ENCODE results near the gene IRF2.

IRF2 gene

DNA sequence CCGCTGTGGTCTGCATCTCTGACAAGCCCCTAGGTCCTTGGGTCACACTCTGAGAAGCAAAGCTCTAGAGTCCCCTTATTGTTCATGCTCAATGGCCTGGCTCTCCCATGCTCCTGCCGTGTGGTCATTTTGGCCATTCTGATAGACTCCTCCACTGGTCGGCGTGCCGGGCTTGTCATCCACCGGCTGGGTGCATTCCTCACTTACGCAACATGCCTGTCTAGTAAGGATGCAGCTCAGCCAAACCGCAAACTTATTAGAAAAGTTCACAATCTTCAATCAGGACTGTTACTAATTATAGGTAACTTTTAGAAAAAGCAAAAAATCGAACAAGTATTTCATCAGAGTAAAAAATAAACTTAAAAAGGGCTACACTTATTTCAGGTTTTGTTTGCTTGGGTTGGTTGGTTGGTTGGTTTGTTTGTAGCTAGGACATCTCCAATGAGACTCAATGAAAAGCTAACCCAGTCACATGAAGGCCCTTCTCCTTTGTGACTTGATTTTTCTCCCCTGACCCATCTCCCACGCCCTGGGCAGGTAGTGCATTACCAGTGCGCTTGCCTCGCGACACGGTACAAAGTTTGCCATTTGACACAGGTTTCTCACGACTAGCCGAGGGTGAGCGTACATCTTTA is 41.0 kb downstream of the IRF2 start:
- peak in 3 of 58 donors; percentile 4 to 18 (median 4) for DNase-seq

DNA sequence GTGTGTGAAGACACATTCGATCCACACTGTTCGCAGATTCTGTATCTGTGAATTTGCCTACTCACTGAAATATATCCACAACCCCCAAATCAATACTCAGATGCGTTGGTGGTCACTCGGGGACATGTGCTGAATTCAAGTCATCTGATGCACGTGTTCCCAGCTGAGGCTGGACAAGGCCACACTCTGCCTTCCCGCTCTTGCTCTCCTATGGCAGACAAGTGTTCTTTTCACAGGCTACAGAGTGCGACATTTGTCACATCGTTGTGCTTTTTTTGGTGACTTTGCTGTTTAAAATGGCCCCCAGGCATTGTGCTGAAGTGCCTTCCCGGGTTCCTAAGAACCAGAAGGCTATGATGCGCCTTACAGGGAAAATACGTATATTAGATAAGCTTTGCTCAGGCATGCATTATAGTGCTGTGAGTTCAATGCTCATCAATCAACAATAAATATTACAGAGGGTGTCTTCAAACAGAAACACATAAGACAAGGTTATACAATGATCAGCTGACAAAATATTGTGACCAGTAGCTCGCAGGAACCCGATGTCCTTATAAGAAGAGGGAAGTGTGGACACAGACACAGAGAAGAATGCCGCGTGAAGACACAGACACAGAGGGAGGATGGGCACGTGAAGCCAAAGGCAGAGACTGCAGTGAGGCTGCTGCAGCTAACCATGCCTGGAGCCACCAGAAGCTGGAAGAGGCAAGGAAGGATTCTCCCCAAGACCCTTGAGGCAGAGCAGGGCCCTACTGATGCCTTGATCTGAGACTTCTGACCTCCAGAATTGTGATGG is 42.0 kb downstream of the IRF2 start:
- peak in 9 of 58 donors; percentile 8 to 53 (median 35) for DNase-seq

DNA sequence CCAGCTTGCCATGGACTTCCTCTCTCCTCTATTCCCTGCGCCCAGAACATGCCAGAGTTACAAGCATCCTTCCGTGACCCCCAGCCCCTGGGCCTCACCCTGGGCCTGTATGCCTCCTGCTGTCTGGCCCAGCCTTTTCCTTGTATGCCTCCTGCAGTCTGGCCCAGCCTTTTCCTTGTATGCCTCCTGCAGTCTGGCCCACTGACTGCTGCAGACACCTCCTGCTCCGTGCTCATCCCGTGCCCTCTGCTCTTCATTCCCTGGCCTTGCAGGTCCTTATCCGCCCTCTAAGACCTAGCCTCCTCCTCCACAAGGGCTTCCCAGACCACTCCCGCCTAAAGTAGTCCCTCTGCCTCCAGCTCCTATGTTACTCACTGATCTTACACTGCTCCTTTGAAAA is 44.2 kb downstream of the IRF2 start:
- DNase-seq = no peak

DNA sequence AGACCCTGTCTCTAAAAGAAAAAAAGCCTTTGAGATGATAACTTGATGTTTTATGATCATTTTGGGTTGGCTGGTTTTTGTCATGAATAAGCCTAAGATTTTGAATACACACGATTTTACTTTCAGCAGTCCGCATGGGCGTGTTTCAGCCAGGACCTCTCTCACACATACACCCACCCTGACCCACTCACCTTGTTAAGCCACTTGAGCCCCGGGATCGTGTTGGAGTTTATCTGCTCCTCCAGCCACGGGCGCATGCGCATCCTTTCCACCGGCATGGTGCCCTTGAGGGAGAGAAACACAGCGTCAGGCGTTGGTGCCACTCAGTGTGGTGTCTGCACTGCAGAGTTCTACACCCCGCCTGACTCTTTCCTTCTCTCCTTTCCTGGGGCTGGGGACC is 45.6 kb downstream of the IRF2 start:
- DNase-seq = no peak

DNA sequence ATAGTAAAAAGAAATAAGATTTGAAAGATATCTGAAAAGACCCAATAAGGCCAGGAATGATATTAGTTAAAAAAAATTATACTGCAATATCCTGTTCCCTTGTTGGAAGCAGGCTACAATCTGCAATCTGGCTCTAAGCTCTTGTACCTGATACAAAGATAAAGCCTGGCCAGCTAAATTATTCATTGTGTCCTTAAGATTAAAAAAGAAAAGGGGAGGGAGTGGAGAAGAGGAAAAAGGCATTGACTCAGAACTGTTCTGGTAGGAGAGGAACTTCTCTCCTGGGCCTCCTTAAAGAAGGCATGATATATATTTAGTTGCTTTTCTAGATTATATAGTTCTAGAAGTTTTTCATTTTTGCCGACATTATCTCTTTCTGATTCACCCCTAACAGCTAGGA is 46.7 kb downstream of the IRF2 start:
- no peak for DNase-seq

DNA sequence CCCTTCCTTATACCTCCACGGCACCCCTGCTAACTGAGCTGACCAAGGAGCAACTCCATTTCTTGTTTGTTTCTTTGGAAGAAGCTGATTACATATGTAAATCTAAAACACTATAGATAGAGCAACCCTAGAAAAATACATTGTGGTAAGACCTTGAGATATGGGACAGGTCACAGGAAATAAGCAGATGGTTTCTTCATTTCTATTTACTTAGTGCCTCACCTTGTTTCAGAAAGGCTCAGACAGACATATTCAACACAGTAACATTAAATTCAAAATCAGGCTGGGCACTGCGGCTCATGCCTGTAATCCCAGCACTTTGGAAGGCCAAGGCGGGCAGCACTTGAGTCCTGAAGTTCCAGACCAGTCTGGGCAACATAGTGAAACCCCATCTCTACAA is 47.3 kb downstream of the IRF2 start:
- DNase-seq = no peak

DNA sequence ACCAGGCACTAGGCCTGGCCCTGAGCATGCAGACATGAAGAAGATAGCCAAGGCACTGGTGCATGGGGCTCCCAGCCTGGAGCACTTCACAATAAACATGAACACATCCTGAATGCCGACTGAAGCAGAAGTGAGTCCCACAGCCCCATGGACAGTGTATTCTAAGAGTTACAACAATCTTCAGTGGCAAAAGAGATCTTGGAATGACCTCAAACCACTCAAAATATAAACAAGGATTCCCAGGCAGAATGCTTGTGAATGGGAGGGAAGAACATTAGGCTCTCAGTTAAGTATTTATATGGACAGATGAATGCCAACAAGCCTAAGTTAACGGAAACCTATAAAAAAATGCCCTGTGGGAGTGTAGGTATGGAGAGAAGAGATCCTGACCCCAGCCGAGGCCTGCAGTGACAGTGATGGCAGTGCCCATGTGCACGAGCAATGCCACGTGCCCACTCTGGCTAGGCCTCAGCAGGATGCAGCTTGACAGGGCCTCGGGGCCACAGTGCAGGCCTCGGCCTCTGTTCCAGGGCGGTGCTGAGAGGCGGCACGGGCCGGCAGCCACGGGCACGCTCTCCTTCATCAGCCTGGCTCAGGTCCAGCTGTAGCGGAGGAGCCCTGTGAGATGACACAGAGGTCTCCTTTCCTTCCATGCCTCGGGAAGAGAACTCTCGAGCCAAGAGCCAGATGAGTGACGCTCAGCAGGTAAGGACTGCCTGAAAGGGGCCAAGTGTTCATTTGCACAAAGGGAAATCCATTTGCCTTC is 49.2 kb downstream of the IRF2 start:
- DNase-seq = peak in 8 of 58 donors; percentile 4 to 76 (median 12)

DNA sequence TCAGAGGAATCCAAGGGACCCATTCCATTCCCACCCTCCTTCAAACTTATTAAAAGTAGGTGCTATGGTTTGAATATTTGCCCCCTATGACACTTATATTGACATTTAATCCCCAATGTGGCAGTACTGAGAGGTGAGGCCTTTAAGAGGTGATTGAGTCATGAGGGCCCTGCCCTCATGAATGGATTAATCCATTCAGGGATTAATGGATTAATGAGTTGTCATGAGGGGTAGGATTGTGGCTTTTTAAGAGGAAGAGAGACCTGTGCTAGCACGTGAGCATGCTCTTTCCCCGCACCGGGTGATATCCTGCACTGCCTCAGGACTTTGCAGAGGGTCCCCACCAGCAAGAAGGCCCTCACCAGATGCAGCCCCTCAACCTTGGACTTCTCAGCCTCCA is 50.1 kb downstream of the IRF2 start:
- no peak for DNase-seq

DNA sequence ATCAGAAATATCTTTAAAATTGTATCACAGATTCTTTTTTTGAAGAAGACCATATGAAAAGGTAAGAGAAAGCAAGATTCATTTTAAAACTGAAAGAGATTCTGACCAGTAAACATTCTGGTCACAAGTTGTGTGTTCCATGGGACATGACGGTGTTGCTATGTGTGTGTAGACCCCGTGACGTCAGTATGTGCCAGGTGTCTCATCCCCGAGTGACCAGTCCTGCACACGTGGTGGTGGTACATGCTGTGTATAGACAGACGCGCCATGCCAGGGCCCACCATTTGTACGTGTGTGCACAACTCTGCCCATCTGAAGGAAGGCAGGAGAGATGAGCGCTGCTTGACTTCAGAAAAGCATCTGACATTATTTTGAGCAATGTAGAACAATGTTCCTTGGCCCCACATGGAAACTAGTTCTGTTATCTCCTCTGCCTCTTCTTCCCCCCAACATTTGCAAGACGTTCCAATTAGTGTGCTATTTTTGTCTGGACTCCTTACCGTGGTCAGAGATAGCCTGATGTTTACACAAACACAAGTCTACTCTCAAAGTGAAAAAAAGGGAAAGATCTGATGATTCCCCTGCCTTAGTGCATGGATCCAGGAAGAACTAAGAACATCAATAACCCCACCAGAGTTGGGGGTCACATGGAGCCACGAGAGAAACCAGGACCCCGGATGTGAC is 51.2 kb downstream of the IRF2 start:
- DNase-seq = no peak

DNA sequence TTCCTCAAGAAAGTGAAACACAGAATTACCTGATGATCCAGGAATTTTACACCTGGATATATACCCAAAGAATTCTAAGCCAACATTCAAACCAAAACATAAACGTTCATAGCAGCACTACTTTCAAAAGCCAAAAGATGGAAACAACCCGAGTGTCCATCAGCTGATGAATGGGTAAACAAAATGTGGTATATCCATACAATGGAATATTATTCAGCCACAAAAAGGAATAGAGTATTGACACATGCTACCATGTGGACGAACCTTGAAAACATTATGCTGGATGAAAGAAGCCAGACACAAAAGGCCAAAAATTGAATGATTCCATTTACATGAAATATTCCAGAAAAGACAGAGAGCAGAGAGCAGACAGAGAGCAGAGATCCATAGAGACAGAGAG is 52.0 kb downstream of the IRF2 start:
- DNase-seq = no peak

DNA sequence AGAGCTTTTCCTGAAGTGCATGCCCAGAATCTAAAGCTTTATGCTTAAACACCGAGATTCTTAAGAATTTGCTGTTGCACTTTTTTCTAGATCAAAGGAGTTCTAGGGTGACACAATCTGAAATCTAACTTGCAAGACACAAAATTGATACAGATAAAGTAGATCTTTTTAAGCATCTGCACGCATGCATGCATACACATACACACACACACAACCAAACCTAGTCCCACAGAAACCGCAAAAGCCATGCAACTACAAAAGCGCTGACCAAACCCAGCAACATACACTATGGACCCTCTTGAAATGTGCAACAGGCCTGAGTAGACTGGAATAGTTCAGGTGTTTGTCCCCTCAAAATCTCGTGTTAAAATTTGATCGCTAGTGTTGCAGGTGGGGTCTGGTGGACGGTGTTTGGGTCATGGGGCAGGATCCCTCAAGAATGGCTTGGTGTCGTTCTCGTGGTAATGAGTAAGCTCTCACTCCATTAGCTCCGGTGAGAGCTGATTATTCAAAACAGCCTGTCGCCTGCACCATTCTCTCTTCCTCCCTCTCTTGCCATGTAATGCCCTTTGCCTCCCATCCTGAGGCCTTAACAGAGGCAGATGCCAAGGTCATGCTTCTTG is 52.7 kb downstream of the IRF2 start:
- no peak for DNase-seq

DNA sequence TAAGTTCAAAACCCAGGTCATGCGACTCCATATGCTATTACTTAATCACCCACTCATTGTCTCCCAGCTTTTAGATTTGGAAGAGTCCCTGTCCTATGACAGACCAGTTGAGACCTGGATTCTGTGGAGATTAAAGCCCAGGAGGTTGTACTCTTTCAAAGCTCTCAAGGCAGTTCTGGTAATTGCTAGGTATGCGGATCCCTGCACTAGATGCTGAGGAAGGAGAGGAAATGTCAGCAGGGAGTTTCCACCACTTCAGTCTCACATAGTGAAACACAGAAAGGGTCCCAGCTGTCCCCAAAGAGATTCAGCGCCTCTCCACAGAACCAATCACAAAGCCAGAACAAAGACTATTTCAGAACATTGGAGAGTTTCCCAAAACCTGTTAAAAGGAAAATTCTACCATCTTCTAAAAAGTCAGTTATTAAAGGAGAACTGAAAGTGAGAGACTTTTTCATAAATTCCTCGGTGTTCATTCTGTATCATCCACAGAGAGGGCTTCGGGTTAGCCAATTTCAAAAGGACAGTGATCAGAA is 53.4 kb downstream of the IRF2 start:
- DNase-seq = peak in 1 of 58 donors; percentile 8

DNA sequence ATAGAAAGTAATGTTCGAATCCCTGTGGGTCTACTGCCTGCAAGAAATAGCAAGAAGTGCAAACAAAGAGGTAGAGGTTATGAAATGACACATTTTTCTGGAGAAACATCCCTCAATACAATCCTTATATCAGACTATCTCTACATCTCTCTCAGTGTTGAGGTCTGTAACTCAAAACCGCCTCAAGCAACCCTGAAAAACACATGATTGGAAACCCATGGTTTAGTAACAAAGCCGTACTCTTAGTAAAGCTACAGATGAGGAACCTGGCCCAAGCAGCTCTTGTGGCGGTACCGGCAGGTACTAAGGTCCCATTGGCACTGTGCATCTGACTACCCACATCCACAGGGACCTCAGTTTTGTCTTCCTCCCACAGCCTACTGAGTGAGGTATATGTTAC is 53.9 kb downstream of the IRF2 start:
- no peak for DNase-seq

DNA sequence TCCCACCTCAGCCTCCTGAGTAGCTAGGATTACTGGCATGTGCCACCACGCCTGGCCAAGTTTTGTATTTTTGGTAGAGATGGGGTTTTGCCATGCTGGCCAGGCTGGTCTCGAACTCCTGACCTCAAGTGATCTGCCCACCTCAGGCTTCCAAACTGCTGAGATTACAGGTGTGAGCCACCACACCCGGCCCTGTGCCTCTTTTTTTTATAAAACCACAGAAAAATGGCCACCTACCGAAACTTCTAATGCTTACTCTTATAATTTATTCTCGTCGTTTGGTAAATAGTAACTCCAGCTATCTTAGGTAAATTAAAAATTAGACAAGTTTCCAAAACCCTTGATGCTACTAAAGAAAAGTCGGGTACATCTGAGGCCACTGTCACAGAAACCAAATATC is 54.4 kb downstream of the IRF2 start:
- no peak for DNase-seq

DNA sequence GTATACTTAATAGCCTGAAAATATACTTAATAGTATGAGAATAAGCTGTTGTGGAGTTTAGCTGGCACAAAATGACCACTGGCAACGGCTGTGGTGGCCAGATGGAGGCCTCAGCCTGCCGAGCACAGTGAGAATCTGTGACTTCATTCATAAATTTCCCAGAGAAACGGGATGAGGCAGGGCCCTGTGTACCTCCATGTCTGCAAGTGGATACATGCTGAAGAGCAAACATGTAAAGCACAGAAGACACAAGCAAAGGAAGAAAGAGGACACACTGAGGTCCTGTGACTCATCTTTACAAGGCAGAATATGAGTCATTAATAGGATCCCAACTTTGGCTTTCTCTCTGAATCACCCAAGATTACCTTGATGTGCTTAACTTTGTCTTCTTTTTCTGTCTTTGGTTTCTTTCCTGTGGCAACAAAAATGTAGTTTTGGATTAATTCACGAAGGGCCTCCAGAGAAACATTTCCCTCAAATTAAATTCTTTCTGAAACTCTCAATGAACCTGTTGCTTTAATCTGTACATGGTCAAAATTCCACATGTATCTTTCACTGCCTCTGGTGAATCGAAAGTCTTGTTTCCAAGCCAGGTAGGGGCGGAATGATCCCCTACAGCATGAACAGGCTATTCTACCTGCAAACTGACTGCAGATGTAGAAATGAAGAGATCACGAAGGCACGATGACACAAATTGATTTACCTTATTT is 56.4 kb downstream of the IRF2 start:
- DNase-seq = peak in 19 of 58 donors; percentile 7 to 46 (median 25)

DNA sequence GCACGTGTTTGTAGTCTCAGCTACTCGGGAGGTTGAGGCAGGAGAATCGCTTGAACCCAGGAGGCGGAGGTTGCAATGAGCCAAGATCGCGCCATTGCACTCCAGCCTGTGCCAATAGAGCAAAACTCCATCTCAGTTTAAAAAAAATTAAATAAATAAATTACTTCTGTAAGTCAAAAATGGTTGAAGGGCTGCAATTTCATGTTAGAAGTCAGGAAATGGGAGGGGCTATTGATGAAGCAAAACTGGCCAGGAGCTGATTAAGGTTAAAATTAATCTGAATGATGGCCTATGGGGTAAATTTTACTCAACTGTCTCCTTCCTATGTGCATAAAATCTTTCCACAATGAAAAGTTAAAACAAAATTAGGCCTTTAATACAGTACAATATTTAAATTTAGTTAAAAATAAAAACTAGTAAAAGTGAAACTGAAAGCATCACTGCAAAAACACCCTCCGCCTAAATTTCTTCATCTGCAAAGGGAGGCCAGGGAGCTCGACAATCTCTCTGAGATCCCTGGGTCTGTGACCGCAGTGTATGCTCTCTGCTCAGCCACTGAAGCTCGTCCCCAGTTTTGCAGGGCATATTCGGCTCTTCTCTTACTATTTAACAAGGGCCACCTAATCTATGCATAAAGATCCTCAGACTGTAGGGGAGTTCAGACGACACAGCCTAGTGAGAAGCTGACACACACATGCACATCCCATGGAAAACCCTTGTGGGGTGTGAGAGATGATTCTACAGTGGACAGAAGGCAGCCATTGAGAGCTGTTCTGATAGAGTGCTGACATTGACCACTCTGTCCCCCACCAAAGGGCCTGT is 57.2 kb downstream of the IRF2 start:
- DNase-seq = no peak

DNA sequence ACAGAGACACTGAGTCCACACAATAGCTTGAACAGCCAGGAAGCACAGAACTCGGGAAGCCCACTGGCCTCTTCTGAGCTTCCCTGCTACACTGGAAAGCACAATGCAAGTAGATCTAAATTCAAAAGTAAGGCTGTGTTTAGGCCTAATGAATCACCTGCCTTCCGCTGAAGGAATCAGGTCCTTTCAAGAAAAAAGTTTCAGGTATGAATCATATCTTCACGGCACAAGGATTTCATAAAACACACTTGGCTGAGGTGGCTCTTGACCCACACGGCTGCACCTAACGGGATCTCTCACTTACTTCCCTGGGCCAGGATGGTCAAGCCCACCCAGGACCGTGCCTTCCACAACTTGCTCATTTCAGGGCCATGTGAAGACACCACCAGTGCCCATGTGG is 59.3 kb downstream of the IRF2 start:
- DNase-seq = no peak

DNA sequence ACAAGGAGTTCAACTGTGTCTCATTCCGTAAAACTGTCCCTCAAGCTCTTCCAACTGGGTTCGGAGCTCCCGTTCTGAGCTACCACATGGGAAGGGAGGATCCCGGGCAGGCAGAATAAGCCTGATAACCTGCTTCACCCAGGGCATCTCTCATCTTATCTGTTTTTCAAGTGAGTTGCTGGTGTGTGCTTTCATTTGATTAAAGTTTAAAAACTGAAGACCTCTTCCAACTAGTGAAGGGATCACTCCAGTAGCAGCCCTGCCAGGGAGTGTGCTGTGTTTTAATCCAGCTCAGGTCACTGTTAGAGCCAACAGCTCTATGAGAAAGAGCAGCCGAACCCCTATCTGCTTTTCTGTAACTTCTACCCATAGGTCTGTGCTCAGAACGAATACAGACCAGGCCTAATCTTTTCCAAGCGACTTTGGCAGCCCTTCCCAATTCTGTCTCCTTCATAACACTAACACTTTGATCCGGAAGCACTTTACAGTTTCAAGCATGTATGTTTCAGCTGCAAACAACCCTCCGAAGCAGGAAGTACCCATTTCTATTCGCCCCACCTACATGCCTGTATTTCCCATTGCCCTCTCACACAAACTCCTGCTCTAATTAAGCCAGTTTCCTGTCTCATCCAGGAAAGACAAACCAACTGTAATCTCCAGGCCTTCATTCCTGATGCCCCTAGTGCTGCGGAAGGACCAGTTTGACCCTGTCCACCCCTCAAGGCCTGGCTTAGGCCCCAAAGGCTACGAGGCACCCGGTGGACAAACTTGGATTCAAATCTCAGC is 60.9 kb downstream of the IRF2 start:
- DNase-seq = no peak

DNA sequence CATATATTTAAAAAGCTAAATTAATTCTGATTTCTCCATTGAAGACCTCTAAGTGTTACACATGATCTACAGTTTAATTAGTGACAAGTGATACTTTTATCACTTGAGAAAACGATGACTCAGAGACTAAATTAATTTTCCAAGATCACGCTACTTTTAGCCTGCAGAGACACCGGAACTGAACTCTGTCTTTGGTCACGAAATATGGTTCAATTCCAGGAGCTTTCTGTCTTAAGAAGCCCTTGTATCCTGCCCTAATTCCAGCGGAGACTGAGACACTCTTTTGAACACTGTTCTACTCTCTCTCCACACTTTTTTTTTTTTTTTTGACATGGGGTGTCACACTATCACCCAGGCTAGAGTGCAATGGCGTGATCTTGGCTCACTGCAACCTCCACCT is 63.6 kb downstream of the IRF2 start:
- DNase-seq = no peak

Measured in anterior cingulate cortex (tissue), 58 donors.